Lower leg skin (tissue), 4 donors: ENCODE results near the gene TRIM67. TPM values are rescaled to one million over a fixed set of nuclear protein-coding genes. Genes with fewer than 3 reads are reported as not detected.

Experiments
- DNase-seq, 2 donors: peaks; one replicate each; pipeline ENCODE4 v3.0.0-alpha.2; 2019; ENCODE audit warnings: low spot score in 2 of 2
- H3K4me3 ChIP-seq: fragments of 200-600 bp; sonication (generic); 2 replicates; pipeline ENCODE4 v1.5.1; 2017; ENCODE audit warnings: mild to moderate bottlenecking, low read depth; ENCODE audit not compliant: poor library complexity, severe bottlenecking
- POLR2A ChIP-seq, 2 donors: fragments of 450-650 bp; IDR thresholded peaks; one replicate each; pipeline ENCODE4 v1.6.1; 2016 to 2017; ENCODE audit warnings: antibody characterized with exemption in 2 of 2, mild to moderate bottlenecking in 1 of 2, moderate library complexity in 1 of 2
- WGBS, 2 donors: methylation state at CpG; one replicate each; pipeline ENCODE4 v1.1.5; 2018; 5-methylcytosine and 5-hydroxymethylcytosine counted together
- intact Hi-C: fragments of 100-400 bp; cut with DNase I; formaldehyde crosslinking; loops from one replicate; pipeline ENCODE4 v1.15.0; 2023; ENCODE audit warnings: low total_unique reads
- total RNA-seq, 4 donors: library from RNA; depleted of rRNA; stranded (reverse); fragments of >200 nt; gene quantifications; one replicate each; pipeline ENCODE4 v1.1.0, GENCODE V29; 2016
- TF ChIP-seq, protein P1 (sequence below), 3 donors: fragments of 450-650 bp; IDR thresholded peaks; one replicate each; pipeline ENCODE4 v1.5.1; 2016; ENCODE audit warnings: antibody characterized with exemption in 3 of 3, mild to moderate bottlenecking in 3 of 3, moderate library complexity in 2 of 3

Gene TRIM67
- total RNA-seq, 4 donors from 2014 or later = 0.03 to 0.29 TPM; not detected in 2

DNA sequence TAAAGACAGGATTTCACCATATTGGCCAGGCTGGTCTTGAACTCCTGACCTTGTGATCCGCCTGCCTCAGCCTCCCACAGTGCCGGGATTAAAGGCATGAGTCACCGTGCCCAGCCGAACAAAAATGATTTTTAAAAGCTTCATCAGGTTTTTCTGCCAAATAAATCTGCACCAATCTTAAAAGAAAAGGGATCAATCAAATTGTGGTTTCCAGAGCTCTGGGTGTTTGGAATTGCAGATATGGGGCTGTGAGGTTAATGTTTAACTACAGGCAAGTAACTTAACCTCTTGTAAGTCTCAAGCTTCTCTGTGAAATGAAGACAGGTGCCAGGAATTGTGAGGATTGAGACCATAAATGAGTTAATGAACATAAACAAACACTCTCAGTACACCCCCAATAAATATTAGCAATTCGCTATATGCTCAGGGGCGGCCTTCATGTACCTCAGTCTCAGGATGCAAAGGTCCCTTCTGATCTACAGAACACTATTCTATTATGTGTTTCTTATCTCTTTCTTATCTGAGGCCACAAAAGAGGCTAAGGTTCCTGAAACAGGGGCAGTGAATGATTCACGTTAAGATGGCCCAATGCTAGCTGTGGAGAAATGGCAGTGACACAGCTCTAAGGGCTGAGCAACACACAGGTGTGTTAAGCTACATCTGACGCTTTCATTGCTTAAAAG is 72.0 kb downstream of the TRIM67 start:
- no peak for DNase-seq

DNA sequence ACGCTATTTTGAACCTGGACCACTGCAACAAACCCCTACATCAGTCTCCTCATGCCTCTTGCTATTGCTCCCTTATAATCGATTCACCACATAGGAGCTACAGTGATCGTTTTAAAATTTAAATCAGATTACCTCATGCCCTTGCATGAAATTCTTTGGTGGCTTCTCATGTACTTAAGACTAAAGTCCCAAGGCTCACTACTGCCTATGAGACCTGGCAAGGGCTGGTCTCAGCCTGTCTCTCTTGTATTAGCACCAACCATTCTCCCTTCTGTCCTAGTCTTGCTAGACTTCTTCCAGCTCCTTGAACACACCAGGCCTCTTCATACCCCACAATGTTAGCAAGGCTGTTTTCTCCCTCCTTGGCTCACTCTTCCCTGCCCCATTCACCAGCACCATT is 72.6 kb downstream of the TRIM67 start:
- intact Hi-C loops = loop anchor here (10.0 kb wide), 1 partner anchor 2000 kb away; no protein-coding TSS in a partner anchor
- H3K4me3 ChIP-seq = no peak overlapping the region
- TF ChIP-seq, protein P1, sequence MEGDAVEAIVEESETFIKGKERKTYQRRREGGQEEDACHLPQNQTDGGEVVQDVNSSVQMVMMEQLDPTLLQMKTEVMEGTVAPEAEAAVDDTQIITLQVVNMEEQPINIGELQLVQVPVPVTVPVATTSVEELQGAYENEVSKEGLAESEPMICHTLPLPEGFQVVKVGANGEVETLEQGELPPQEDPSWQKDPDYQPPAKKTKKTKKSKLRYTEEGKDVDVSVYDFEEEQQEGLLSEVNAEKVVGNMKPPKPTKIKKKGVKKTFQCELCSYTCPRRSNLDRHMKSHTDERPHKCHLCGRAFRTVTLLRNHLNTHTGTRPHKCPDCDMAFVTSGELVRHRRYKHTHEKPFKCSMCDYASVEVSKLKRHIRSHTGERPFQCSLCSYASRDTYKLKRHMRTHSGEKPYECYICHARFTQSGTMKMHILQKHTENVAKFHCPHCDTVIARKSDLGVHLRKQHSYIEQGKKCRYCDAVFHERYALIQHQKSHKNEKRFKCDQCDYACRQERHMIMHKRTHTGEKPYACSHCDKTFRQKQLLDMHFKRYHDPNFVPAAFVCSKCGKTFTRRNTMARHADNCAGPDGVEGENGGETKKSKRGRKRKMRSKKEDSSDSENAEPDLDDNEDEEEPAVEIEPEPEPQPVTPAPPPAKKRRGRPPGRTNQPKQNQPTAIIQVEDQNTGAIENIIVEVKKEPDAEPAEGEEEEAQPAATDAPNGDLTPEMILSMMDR (IDR thresholded peaks at IDR 0.05) = no peak
- no peak for TF ChIP-seq POLR2A (IDR thresholded peaks at IDR 0.05)
- WGBS, 2 donors = 89 to 92% methylated on average over 3 of the region's 3 CpGs
- DNase-seq = no peak

More for the DNA sequence above, 72.0 kb downstream of the TRIM67 start:
- intact Hi-C loops = loop anchor here (10.0 kb wide), 1 partner anchor 1999 kb away; no protein-coding TSS in a partner anchor
- TF ChIP-seq, protein P1 (IDR thresholded peaks at IDR 0.05) = no peak
- TF ChIP-seq POLR2A (IDR thresholded peaks at IDR 0.05) = no peak
- no peak overlapping the region for H3K4me3 ChIP-seq
- 74 to 86% methylated on average over 8 of the region's 8 CpGs for WGBS, 2 donors

DNA sequence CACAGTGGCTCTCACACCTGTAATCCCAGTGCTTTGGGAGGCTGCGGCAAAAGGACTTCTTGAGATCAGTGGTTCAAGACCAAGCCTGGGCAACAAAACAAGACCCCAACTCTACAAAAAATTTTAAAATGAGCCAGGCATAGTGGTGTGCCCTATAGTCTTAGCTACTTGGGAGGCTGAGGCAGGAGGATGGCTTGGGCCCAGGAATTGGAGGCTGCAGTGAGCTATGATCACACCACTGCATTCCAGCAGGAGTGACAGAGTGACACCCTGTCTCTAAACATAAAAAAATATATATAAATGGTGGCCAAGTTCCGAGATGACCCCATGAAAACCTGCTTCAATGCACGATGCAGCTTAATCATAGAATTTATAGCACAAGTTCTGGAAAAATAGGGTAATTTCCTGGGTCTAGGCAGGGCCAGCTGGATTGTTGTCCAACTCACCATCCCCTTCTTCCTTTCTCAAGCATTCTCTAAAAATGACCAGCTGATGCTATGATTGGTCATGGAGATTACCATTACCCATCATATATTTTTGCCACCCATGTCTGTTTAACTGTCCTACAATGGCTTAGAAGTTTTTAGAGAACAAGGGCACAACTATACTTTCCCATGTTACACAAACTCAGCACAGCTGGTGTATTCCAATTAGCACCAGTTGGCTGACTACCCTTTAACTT is 73.8 kb downstream of the TRIM67 start:
- intact Hi-C loops = loop anchor here (10.0 kb wide), 1 partner anchor 2001 kb away; no protein-coding TSS in a partner anchor
- 94 to 96% methylated on average over 3 of the region's 3 CpGs for WGBS, 2 donors
- H3K4me3 ChIP-seq = no peak overlapping the region
- DNase-seq = no peak
- TF ChIP-seq, protein P1 (IDR thresholded peaks at IDR 0.05) = no peak
- TF ChIP-seq POLR2A (IDR thresholded peaks at IDR 0.05) = no peak

DNA sequence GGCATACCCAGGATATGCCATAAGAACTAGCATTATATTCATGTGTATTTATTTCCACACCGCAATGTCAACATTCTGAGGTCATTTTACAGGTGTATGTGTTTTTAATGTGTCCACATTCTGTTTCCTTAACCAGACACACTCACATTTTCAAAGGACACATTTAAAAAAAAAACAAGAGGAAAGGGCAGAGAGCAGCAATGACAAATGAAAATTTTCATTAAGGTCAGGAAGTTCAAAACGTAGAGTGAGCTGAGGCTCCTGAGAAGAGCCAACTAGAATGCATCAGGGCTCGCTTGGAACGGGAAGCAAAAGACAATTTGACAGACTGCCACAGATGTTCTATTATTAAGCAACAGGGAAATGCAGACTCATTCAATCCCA is 74.3 kb downstream of the TRIM67 start:
- H3K4me3 ChIP-seq = no peak overlapping the region
- 67 to 77% methylated on average over 4 of the region's 4 CpGs for WGBS, 2 donors
- TF ChIP-seq, protein P1 (IDR thresholded peaks at IDR 0.05) = no peak
- TF ChIP-seq POLR2A (IDR thresholded peaks at IDR 0.05) = no peak
- intact Hi-C loops = loop anchor here (10.0 kb wide), 1 partner anchor 2001 kb away; no protein-coding TSS in a partner anchor
- no peak for DNase-seq

DNA sequence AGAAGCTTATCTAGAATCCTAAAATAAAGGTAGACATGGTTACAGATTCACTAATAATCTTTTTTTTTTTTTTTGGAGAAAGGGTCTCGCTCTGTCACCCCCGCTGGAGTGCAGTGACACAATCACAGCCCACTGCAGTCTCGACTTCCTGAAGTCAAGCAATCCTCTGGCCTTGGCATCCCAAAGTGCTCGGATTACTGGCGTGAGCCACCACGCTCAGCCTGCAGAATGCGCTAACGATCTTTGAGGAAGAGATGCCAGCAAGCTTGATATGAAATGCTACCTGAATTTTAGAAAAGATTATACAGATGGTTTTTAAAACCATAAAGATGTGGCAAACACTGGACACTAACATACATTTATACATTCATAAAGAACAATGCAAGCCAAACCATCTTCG is 75.1 kb downstream of the TRIM67 start:
- intact Hi-C loops = loop anchor here (10.0 kb wide), 1 partner anchor 2002 kb away; no protein-coding TSS in a partner anchor
- DNase-seq = no peak
- no peak for TF ChIP-seq POLR2A (IDR thresholded peaks at IDR 0.05)
- TF ChIP-seq, protein P1 (IDR thresholded peaks at IDR 0.05) = no peak
- no peak overlapping the region for H3K4me3 ChIP-seq
- WGBS, 2 donors = 93 to 95% methylated on average over 9 of the region's 9 CpGs
